IMR-90 (cell line): ENCODE measurements around the gene TTC23L. TPM values are rescaled to one million over a fixed set of nuclear protein-coding genes. Genes with fewer than 3 reads are reported as not detected.

ENCODE experiments used
- ATAC-seq: fragments of 200-7000 bp; cut with Tn5 transposase; 2 replicates; pipeline ENCODE4 v1.9.1; 2020; ENCODE audit warnings: low read depth, mild to moderate bottlenecking, moderate library complexity
- BruUV-seq: library from RNA; stranded (reverse); fragments of 400-500 nt; replicated peaks from 2 replicates; lab custom pipeline; 2021; lab: Mats Ljungman, UMichigan
- CTCF ChIA-PET: fragments of 300-600 bp; formaldehyde crosslinking; extraction: SDS; loops from one replicate; lab custom pipeline; 2021; ENCODE audit warnings: antibody characterized with exemption; lab: Yijun Ruan, JAX
- POLR2A ChIA-PET: fragments of 300-600 bp; sonication (Branson Sonifier 250); formaldehyde crosslinking; loops from one replicate; lab custom pipeline; 2022; ENCODE audit warnings: antibody characterized with exemption; ENCODE audit not compliant: unreplicated experiment; lab: Charles Lee
- DNase-seq: peaks from one replicate; pipeline ENCODE4 v3.0.0; 2013
- H2AFZ ChIP-seq: replicated peaks from 2 replicates; pipeline ENCODE3; 2013; ENCODE audit warnings: low read length, mild to moderate bottlenecking; ENCODE audit not compliant: poor library complexity
- H2AK5ac ChIP-seq: 2 replicates; pipeline ENCODE4 v1.6.1; 2013; ENCODE audit warnings: low read depth, low read length, inconsistent platforms
- H2AK9ac ChIP-seq: replicated peaks from 2 replicates; pipeline ENCODE3; 2013; ENCODE audit warnings: mild to moderate bottlenecking, low read depth, low read length, moderate library complexity; ENCODE audit not compliant: poor library complexity
- H2BK120ac ChIP-seq: 2 replicates; pipeline ENCODE4 v1.6.1; 2013; ENCODE audit warnings: low read depth, low read length, inconsistent platforms
- H2BK15ac ChIP-seq: 3 replicates; pipeline ENCODE4 v1.6.1; 2013; ENCODE audit warnings: low read depth, low read length, inconsistent platforms
- H2BK20ac ChIP-seq: 2 replicates; pipeline ENCODE4 v1.6.1; 2013; ENCODE audit warnings: low read depth, mild to moderate bottlenecking, inconsistent platforms, low read length, moderate library complexity
- H2BK5ac ChIP-seq: 2 replicates; pipeline ENCODE4 v1.6.1; 2013; ENCODE audit warnings: mild to moderate bottlenecking, low read depth, low read length, inconsistent platforms; ENCODE audit not compliant: poor library complexity, severe bottlenecking
- H3K14ac ChIP-seq: replicated peaks from 2 replicates; pipeline ENCODE4 v1.6.1; 2013; ENCODE audit warnings: low read depth, low read length, inconsistent platforms
- H3K18ac ChIP-seq: 2 replicates; pipeline ENCODE4 v1.6.1; 2013; ENCODE audit warnings: low read depth, low read length, control low read depth
- H3K23ac ChIP-seq: 2 replicates; pipeline ENCODE4 v1.6.1; 2013; ENCODE audit warnings: low read depth, low read length, inconsistent platforms
- H3K27ac ChIP-seq: 2 replicates; pipeline ENCODE4 v1.5.1; 2013; ENCODE audit warnings: mild to moderate bottlenecking, control low read depth, low read length; ENCODE audit not compliant: insufficient read depth
- H3K27me3 ChIP-seq: 2 replicates; pipeline ENCODE4 v1.6.1; 2013; ENCODE audit warnings: low read length; ENCODE audit not compliant: control insufficient read depth, insufficient read depth
- H3K36me3 ChIP-seq: 2 replicates; pipeline ENCODE4 v1.6.1; 2013; ENCODE audit warnings: low read length, mixed read lengths; ENCODE audit not compliant: control insufficient read depth, insufficient read depth
- H3K4ac ChIP-seq: 2 replicates; pipeline ENCODE4 v1.6.1; 2013; ENCODE audit warnings: low read depth, low read length, inconsistent platforms
- H3K4me1 ChIP-seq: 2 replicates; pipeline ENCODE4 v1.6.1; 2013; ENCODE audit warnings: low read length, mixed read lengths; ENCODE audit not compliant: control insufficient read depth, insufficient read depth
- H3K4me2 ChIP-seq: 2 replicates; pipeline ENCODE4 v1.6.1; 2013; ENCODE audit warnings: low read depth, mild to moderate bottlenecking, control low read depth, low read length, moderate library complexity
- H3K4me3 ChIP-seq: 2 replicates; pipeline ENCODE4 v1.5.1; 2013; ENCODE audit warnings: low read depth, mild to moderate bottlenecking, control low read depth, low read length, moderate library complexity; ENCODE audit not compliant: insufficient read depth
- H3K56ac ChIP-seq: 2 replicates; pipeline ENCODE4 v1.6.1; 2013; ENCODE audit warnings: low read length, inconsistent platforms; ENCODE audit not compliant: insufficient read depth; ENCODE audit errors: extremely low read depth
- H3K79me1 ChIP-seq, 2 experiments: 2 replicates each; pipeline ENCODE4 v1.6.1; 2013; ENCODE audit warnings: low read length in 2 of 2, inconsistent platforms in 1 of 2, low read depth in 1 of 2
- H3K9ac ChIP-seq: 2 replicates; pipeline ENCODE4 v1.6.1; 2013; ENCODE audit warnings: low read depth, low read length, control low read depth
- H3K9me1 ChIP-seq: 2 replicates; pipeline ENCODE4 v1.6.1; 2013; ENCODE audit warnings: low read length, inconsistent platforms; ENCODE audit not compliant: insufficient read depth
- H3K9me3 ChIP-seq: 2 replicates; pipeline ENCODE4 v1.6.1; 2013; ENCODE audit warnings: low read length; ENCODE audit not compliant: control insufficient read depth, insufficient read depth
- H4K20me1 ChIP-seq: 2 replicates; pipeline ENCODE4 v1.6.1; 2013; ENCODE audit warnings: low read length, inconsistent platforms; ENCODE audit not compliant: insufficient read depth
- H4K5ac ChIP-seq: 2 replicates; pipeline ENCODE4 v1.6.1; 2013; ENCODE audit warnings: mild to moderate bottlenecking, low read depth, low read length, control low read depth
- H4K8ac ChIP-seq, 2 experiments: 2 replicates each; pipeline ENCODE4 v1.6.1; 2013; ENCODE audit warnings: low read depth in 2 of 2, low read length in 2 of 2, control low read depth in 1 of 2, inconsistent platforms in 1 of 2
- H4K91ac ChIP-seq: 2 replicates; pipeline ENCODE4 v1.6.1; 2013; ENCODE audit warnings: low read depth, low read length, inconsistent platforms; ENCODE audit not compliant: insufficient read depth
- BHLHE40 ChIP-seq: fragments of 150-350 bp; IDR thresholded peaks from 2 replicates; pipeline ENCODE4 v1.6.1; 2016; ENCODE audit warnings: mild to moderate bottlenecking, low read depth, low read length
- CEBPB ChIP-seq: IDR thresholded peaks from 2 replicates; pipeline ENCODE4 v1.6.1; 2012; ENCODE audit warnings: low read depth, low read length, improper control_type of control experiment
- CHD1 ChIP-seq: IDR thresholded peaks from 2 replicates; pipeline ENCODE4 v1.6.1; 2012; ENCODE audit warnings: low read depth, low read length, improper control_type of control experiment
- FOS ChIP-seq: fragments of 150-350 bp; IDR thresholded peaks from 2 replicates; pipeline ENCODE4 v1.6.1; 2016; ENCODE audit warnings: low read depth, low read length
- MAFK ChIP-seq: IDR thresholded peaks from 2 replicates; pipeline ENCODE4 v1.6.1; 2012; ENCODE audit warnings: low read depth, low read length, improper control_type of control experiment
- MAZ ChIP-seq: IDR thresholded peaks from 2 replicates; pipeline ENCODE4 v1.6.1; 2012; ENCODE audit warnings: low read depth, mild to moderate bottlenecking, low read length, improper control_type of control experiment, moderate library complexity, borderline replicate concordance
- MXI1 ChIP-seq: IDR thresholded peaks from 2 replicates; pipeline ENCODE4 v1.6.1; 2012; ENCODE audit warnings: low read depth, mild to moderate bottlenecking, low read length, moderate library complexity, borderline replicate concordance
- NFE2L2 ChIP-seq: fragments of 150-350 bp; IDR thresholded peaks from 2 replicates; pipeline ENCODE4 v1.6.1; 2016; ENCODE audit warnings: low read depth, mild to moderate bottlenecking, low read length
- POLR2A ChIP-seq: IDR thresholded peaks from 2 replicates; pipeline ENCODE4 v1.6.1; 2012; ENCODE audit warnings: mild to moderate bottlenecking, low read depth, low read length
- RAD21 ChIP-seq: IDR thresholded peaks from 2 replicates; pipeline ENCODE4 v1.6.1; 2012; ENCODE audit warnings: low read length, improper control_type of control experiment
- RCOR1 ChIP-seq: IDR thresholded peaks from 2 replicates; pipeline ENCODE4 v1.6.1; 2012; ENCODE audit warnings: mild to moderate bottlenecking, low read length, improper control_type of control experiment; ENCODE audit not compliant: insufficient replicate concordance
- RFX5 ChIP-seq: IDR thresholded peaks from 2 replicates; pipeline ENCODE4 v1.8.0; 2012; ENCODE audit warnings: low read depth, mild to moderate bottlenecking, low read length, moderate library complexity
- dilution Hi-C: fragments of 300-500 bp; cut with HindIII; formaldehyde crosslinking; loops from one replicate; pipeline ENCODE4 v1.14.3; 2018; ENCODE audit warnings: low sequenced_read_pairs; ENCODE audit not compliant: unreplicated experiment
- in situ Hi-C: fragments of 300-500 bp; cut with MboI; formaldehyde crosslinking; loops from 3 replicates; pipeline ENCODE4 v1.14.3; 2019; ENCODE audit warnings: low sequenced_read_pairs, inconsistent platforms, mixed read lengths
- intact Hi-C: fragments of 100-400 bp; cut with micrococcal nuclease; formaldehyde crosslinking; loops from 2 replicates; pipeline ENCODE4 v1.10.0; 2022
- polyA plus RNA-seq, 3 experiments: library from polyadenylated mRNA; depleted of rRNA; stranded (reverse); fragments of >200 nt; gene quantifications; 2 replicates each; pipeline ENCODE4 v1.2.3, GENCODE V29; 2012; ENCODE audit warnings: low replicate concordance in 1 of 3
- total RNA-seq: library from RNA; depleted of rRNA; stranded (reverse); fragments of >200 nt; gene quantifications from 2 replicates; pipeline ENCODE4 v1.2.3, GENCODE V29; 2012
- TF ChIP-seq, protein P1 (sequence below): conservative IDR thresholded peaks from 2 replicates; pipeline ENCODE4 v1.5.1; 2012; ENCODE audit warnings: mild to moderate bottlenecking, low read depth, low read length, improper control_type of control experiment
- TF ChIP-seq, protein P2 (sequence below): fragments of 150-350 bp; IDR thresholded peaks from 2 replicates; pipeline ENCODE4 v1.6.1; 2016; ENCODE audit warnings: low read depth, mild to moderate bottlenecking, low read length, moderate library complexity, borderline replicate concordance
- TF ChIP-seq, protein P3 (sequence below): fragments of 150-350 bp; IDR thresholded peaks from 2 replicates; pipeline ENCODE4 v1.6.1; 2017; ENCODE audit warnings: mild to moderate bottlenecking, antibody characterized with exemption, low read length, low read depth

TTC23L gene
- total and polyA plus RNA-seq, 2 of the 4 experiments (the other 2 are of a cell fraction): under 0.01 TPM; not detected in 1

DNA sequence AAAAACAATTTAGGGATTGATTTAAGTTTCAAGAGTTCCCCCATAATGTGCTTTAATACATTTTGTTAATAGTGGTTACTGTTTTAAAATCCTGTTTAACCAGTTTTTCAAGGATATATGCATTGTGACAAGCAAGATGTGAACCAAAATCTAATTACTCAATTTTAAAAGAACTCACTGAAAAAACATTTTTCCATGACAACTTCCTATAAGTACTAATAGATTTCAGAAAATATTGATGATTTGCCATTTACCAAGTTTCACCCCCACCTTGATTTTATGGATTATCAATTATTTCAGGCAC lies 85.5 kb downstream of the TTC23L start:
- peaks cover 6 to 32% of the 10 kb centered on the region in 2 experiments; a peak in 3 of 4 replicates for H3K79me1 ChIP-seq
- H3K18ac ChIP-seq: no peak overlapping the region
- no peak overlapping the region for H3K4me2 ChIP-seq
- ChIA-PET CTCF (interaction anchor here (1.2 kb wide), 1 partner anchor 27 kb away, joined by 3 read pairs; no protein-coding TSS in a partner anchor), POLR2A (no interaction called here)
- no peaks in the 10 kb centered on the region for H3K27me3 ChIP-seq
- H3K36me3 ChIP-seq: peaks cover 16% of the 10 kb centered on the region
- H3K9me1 ChIP-seq: no peaks in the 10 kb centered on the region
- intact Hi-C loops: no loop called here
- no peaks in the 10 kb centered on the region for H4K20me1 ChIP-seq
- H3K9ac ChIP-seq: no peak overlapping the region
- peaks cover 5% of the 10 kb centered on the region for H3K4me1 ChIP-seq
- no peak overlapping the region for H2BK15ac ChIP-seq
- dilution Hi-C loops: no loop called here
- no peak overlapping the region for H2BK20ac ChIP-seq
- no peak overlapping the region for H3K14ac ChIP-seq
- H4K5ac ChIP-seq: no peak overlapping the region
- TF ChIP-seq MAZ: no peak
- no peak for TF ChIP-seq MXI1
- TF ChIP-seq, protein P1, sequence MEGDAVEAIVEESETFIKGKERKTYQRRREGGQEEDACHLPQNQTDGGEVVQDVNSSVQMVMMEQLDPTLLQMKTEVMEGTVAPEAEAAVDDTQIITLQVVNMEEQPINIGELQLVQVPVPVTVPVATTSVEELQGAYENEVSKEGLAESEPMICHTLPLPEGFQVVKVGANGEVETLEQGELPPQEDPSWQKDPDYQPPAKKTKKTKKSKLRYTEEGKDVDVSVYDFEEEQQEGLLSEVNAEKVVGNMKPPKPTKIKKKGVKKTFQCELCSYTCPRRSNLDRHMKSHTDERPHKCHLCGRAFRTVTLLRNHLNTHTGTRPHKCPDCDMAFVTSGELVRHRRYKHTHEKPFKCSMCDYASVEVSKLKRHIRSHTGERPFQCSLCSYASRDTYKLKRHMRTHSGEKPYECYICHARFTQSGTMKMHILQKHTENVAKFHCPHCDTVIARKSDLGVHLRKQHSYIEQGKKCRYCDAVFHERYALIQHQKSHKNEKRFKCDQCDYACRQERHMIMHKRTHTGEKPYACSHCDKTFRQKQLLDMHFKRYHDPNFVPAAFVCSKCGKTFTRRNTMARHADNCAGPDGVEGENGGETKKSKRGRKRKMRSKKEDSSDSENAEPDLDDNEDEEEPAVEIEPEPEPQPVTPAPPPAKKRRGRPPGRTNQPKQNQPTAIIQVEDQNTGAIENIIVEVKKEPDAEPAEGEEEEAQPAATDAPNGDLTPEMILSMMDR: no peak
- no peak for TF ChIP-seq RFX5
- TF ChIP-seq FOS: no peak
- no peak for TF ChIP-seq CHD1
- TF ChIP-seq, protein P2, sequence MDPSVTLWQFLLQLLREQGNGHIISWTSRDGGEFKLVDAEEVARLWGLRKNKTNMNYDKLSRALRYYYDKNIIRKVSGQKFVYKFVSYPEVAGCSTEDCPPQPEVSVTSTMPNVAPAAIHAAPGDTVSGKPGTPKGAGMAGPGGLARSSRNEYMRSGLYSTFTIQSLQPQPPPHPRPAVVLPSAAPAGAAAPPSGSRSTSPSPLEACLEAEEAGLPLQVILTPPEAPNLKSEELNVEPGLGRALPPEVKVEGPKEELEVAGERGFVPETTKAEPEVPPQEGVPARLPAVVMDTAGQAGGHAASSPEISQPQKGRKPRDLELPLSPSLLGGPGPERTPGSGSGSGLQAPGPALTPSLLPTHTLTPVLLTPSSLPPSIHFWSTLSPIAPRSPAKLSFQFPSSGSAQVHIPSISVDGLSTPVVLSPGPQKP: no peak
- no peak for TF ChIP-seq CEBPB
- no peak for TF ChIP-seq NFE2L2
- TF ChIP-seq RCOR1: no peak
- TF ChIP-seq POLR2A: no peak
- TF ChIP-seq, protein P3, sequence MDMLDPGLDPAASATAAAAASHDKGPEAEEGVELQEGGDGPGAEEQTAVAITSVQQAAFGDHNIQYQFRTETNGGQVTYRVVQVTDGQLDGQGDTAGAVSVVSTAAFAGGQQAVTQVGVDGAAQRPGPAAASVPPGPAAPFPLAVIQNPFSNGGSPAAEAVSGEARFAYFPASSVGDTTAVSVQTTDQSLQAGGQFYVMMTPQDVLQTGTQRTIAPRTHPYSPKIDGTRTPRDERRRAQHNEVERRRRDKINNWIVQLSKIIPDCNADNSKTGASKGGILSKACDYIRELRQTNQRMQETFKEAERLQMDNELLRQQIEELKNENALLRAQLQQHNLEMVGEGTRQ: no peak
- TF ChIP-seq RAD21: no peak
- TF ChIP-seq MAFK: no peak
- TF ChIP-seq BHLHE40: no peak
- H2BK5ac ChIP-seq: peak overlapping the region; percentile 95
- BruUV-seq: no TSS peak
- H3K23ac ChIP-seq: no peak overlapping the region
- DNase-seq: no peak
- H2AK9ac ChIP-seq: no peak overlapping the region
- H3K56ac ChIP-seq: no peak overlapping the region
- no peak overlapping the region for H4K91ac ChIP-seq
- no peak overlapping the region for H3K27ac ChIP-seq
- H3K9me3 ChIP-seq: no peaks in the 10 kb centered on the region
- in situ Hi-C loops: no loop called here
- no peak overlapping the region for H3K4ac ChIP-seq
- no peak overlapping the region for H2AK5ac ChIP-seq
- no peak overlapping the region; a peak in 1 of 4 replicates for H4K8ac ChIP-seq
- H2AFZ ChIP-seq: no peak overlapping the region
- no peak for ATAC-seq
- no peak overlapping the region for H2BK120ac ChIP-seq
- no peak overlapping the region for H3K4me3 ChIP-seq
